Progenitor cell of endocrine pancreas (in vitro differentiated cells): ENCODE data around the gene P2RX5. TPM values are rescaled to one million over a fixed set of nuclear protein-coding genes. Genes with fewer than 3 reads are reported as not detected.
A peak's percentile ranks its signal among the peaks of the same experiment; 100 is the strongest.

Source experiments
- DNase-seq: peaks from one replicate; pipeline ENCODE4 v3.0.0; 2021; ENCODE audit warnings: low spot score; ENCODE audit not compliant: unreplicated experiment
- H3K27ac Mint-ChIP-seq: 2 replicates; pipeline ENCODE4 v1.8.0; 2021; ENCODE audit warnings: mild to moderate bottlenecking, moderate library complexity, mixed read lengths
- H3K27me3 Mint-ChIP-seq: 2 replicates; pipeline ENCODE4 v1.8.0; 2021; ENCODE audit warnings: mixed read lengths
- H3K36me3 Mint-ChIP-seq: 2 replicates; pipeline ENCODE4 v1.8.0; 2022; ENCODE audit warnings: mixed read lengths; ENCODE audit not compliant: insufficient read depth
- H3K4me1 Mint-ChIP-seq: 2 replicates; pipeline ENCODE4 v1.8.0; 2021; ENCODE audit warnings: low read depth, mixed read lengths
- H3K4me3 Mint-ChIP-seq: 2 replicates; pipeline ENCODE4 v1.8.0; 2021; ENCODE audit warnings: low read depth, mild to moderate bottlenecking, moderate library complexity, mixed read lengths
- H3K9me3 Mint-ChIP-seq: 2 replicates; pipeline ENCODE4 v1.8.0; 2021; ENCODE audit warnings: low read depth, mixed read lengths
- total RNA-seq: library from RNA; stranded (reverse); gene quantifications from 2 replicates; pipeline ENCODE4 v1.2.1, GENCODE V29; 2021
- TF ChIP-seq, protein P1 (sequence below): fragments of 200-600 bp; sonication (generic); IDR thresholded peaks from one replicate; pipeline ENCODE4 v1.5.0; 2021; ENCODE audit warnings: antibody characterized with exemption, mild to moderate bottlenecking; ENCODE audit not compliant: unreplicated experiment

Gene P2RX5
- total RNA-seq, 1 donor from 2014 or later: 0.89 TPM

DNA sequence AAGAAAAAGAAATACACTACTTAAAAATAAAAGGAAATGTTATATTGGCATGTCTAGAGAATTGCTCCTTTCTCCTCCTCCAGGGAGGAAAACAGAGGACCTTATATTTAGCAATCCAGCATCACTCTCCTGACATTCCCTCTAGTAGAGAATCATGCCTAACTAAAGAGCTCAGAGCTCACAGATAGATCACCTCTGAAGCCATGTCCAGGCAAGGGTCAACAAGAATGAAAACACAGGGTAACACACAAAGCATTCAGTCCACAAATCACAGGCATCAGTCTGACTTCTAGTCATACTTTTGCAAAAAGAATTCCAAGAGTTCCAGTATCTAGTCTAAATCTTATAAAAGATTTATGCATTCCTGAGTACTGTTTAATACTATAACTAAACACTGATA, 23.3 kb upstream of the P2RX5 start:
- peaks cover 10% of the 10 kb centered on the region for H3K36me3 Mint-ChIP-seq
- H3K4me1 Mint-ChIP-seq: peaks cover 7% of the 10 kb centered on the region

GRCh38 chr17:3718201-3718600, 22.2 kb upstream of the P2RX5 start:
- Mint-ChIP-seq H3K27me3 (no peaks in the 10 kb centered on the region), H3K27ac (peak overlapping the region; percentile 45), H3K9me3 (no peaks in the 10 kb centered on the region)

More for the DNA sequence above, 23.3 kb upstream of the P2RX5 start:
- no peaks in the 10 kb centered on the region for H3K9me3 Mint-ChIP-seq
- DNase-seq: no peak
- no peak overlapping the region for H3K27ac Mint-ChIP-seq
- H3K27me3 Mint-ChIP-seq: no peaks in the 10 kb centered on the region
- no peak overlapping the region for H3K4me3 Mint-ChIP-seq
- TF ChIP-seq, protein P1, sequence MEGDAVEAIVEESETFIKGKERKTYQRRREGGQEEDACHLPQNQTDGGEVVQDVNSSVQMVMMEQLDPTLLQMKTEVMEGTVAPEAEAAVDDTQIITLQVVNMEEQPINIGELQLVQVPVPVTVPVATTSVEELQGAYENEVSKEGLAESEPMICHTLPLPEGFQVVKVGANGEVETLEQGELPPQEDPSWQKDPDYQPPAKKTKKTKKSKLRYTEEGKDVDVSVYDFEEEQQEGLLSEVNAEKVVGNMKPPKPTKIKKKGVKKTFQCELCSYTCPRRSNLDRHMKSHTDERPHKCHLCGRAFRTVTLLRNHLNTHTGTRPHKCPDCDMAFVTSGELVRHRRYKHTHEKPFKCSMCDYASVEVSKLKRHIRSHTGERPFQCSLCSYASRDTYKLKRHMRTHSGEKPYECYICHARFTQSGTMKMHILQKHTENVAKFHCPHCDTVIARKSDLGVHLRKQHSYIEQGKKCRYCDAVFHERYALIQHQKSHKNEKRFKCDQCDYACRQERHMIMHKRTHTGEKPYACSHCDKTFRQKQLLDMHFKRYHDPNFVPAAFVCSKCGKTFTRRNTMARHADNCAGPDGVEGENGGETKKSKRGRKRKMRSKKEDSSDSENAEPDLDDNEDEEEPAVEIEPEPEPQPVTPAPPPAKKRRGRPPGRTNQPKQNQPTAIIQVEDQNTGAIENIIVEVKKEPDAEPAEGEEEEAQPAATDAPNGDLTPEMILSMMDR: no peak

GRCh38 chr17:3715296-3715695, 19.3 kb upstream of the P2RX5 start:
- Mint-ChIP-seq H3K4me1 (no peaks in the 10 kb centered on the region), H3K36me3 (peaks cover 11% of the 10 kb centered on the region), H3K9me3 (no peaks in the 10 kb centered on the region), H3K4me3 (no peak overlapping the region), H3K27ac (no peak overlapping the region), H3K27me3 (no peaks in the 10 kb centered on the region)
- TF ChIP-seq, protein P1: no peak
- no peak for DNase-seq

More at GRCh38 chr17:3718201-3718600, 22.2 kb upstream of the P2RX5 start:
- peaks cover 7% of the 10 kb centered on the region for H3K4me1 Mint-ChIP-seq
- DNase-seq: no peak
- peaks cover 10% of the 10 kb centered on the region for H3K36me3 Mint-ChIP-seq
- TF ChIP-seq, protein P1: no peak
- H3K4me3 Mint-ChIP-seq: no peak overlapping the region

DNA sequence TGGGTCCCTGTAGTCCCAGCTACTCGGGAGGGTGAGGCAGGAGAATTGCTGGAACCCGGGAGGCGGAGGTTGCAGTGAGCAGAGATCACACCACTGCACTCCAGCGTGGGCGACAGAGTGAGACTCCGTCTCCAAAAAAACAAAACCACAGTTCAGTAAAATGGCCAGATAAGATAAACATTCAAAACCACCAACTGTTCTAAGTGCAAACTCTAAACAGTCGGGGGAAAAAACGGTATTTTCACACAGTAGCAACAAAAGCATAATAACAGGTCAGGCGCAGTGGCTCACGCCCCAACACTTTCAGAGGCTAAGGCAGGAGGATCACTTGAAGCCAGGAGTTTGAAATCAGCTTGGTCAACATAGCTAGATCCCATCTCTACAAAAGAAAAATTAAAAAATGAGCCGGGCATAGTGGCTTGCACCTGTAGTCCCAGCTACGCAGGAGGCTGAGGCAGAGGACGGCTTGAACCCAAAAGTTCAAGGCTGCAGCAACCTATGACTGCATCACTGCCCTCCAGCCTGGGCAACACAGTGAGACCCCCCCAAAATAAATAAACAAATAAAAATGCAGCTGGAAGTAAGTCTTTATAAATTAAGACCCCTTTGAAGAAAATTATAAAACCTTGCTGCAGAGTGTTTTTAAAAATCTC, 17.0 kb upstream of the P2RX5 start:
- Mint-ChIP-seq H3K4me1 (no peaks in the 10 kb centered on the region), H3K4me3 (no peak overlapping the region), H3K27ac (no peak overlapping the region), H3K9me3 (no peaks in the 10 kb centered on the region), H3K27me3 (no peaks in the 10 kb centered on the region), H3K36me3 (peaks cover 10% of the 10 kb centered on the region)
- TF ChIP-seq, protein P1: no peak
- DNase-seq: no peak

GRCh38 chr17:3710951-3711383, 15.0 kb upstream of the P2RX5 start:
- Mint-ChIP-seq H3K27ac (no peak overlapping the region), H3K27me3 (no peaks in the 10 kb centered on the region), H3K4me1 (no peaks in the 10 kb centered on the region), H3K36me3 (peaks cover 6% of the 10 kb centered on the region), H3K4me3 (no peak overlapping the region), H3K9me3 (no peaks in the 10 kb centered on the region)
- DNase-seq: no peak
- TF ChIP-seq, protein P1: no peak
